Activated B cell treated with CpG ODN at 0.5 μM for 24 hours (primary cell): ENCODE results near the gene BCL7C. TPM values are rescaled to one million over a fixed set of nuclear protein-coding genes. Genes with fewer than 3 reads are reported as not detected.

Source experiments
- ATAC-seq: fragments of 200-7000 bp; cut with Tn5 transposase; one replicate; pipeline ENCODE4 v1.10.0; 2021; ENCODE audit warnings: low read depth, mild to moderate bottlenecking, moderate library complexity
- CTCF ChIA-PET: fragments of 350-600 bp; sonication (Branson Sonifier 250); formaldehyde crosslinking; loops from one replicate; lab custom pipeline; 2021; ENCODE audit warnings: antibody characterized with exemption; lab: Charles Lee
- POLR2A ChIA-PET: fragments of 350-600 bp; sonication (Branson Sonifier 250); formaldehyde crosslinking; loops from one replicate; lab custom pipeline; 2021; ENCODE audit warnings: antibody characterized with exemption; lab: Charles Lee
- DNase-seq: peaks from one replicate; pipeline ENCODE4 v3.0.0; 2022
- H3K27ac Mint-ChIP-seq: one replicate; pipeline ENCODE4 v1.8.0; 2020; ENCODE audit warnings: mixed read lengths
- H3K27me3 Mint-ChIP-seq: one replicate; pipeline ENCODE4 v1.8.0; 2021; ENCODE audit warnings: mixed read lengths
- H3K36me3 Mint-ChIP-seq: one replicate; pipeline ENCODE4 v1.8.0; 2021; ENCODE audit warnings: low read depth, mixed read lengths
- H3K4me1 Mint-ChIP-seq: one replicate; pipeline ENCODE4 v1.8.0; 2021; ENCODE audit warnings: mixed read lengths
- H3K4me3 Mint-ChIP-seq: one replicate; pipeline ENCODE4 v1.8.0; 2020; ENCODE audit warnings: mild to moderate bottlenecking, mixed read lengths
- H3K9me3 Mint-ChIP-seq: one replicate; pipeline ENCODE4 v1.8.0; 2020; ENCODE audit warnings: mixed read lengths
- CTCF ChIP-seq: fragments of 200-600 bp; IDR thresholded peaks from one replicate; pipeline ENCODE4 v1.8.0; 2022; ENCODE audit warnings: antibody characterized with exemption, mild to moderate bottlenecking
- intact Hi-C: fragments of 100-400 bp; cut with micrococcal nuclease; formaldehyde crosslinking; loops from one replicate; pipeline ENCODE4 v1.15.1; 2024
- total RNA-seq: library from RNA; stranded (reverse); gene quantifications from 2 replicates; pipeline ENCODE4 v1.2.3, GENCODE V29; 2022

Gene BCL7C
- total RNA-seq, 1 donor from 2014 or later: 32.2 TPM

- no peaks in the 10 kb centered on the region for H3K36me3 Mint-ChIP-seq
- no peaks in the 10 kb centered on the region for H3K9me3 Mint-ChIP-seq
- no peak for ATAC-seq
- no peak for TF ChIP-seq CTCF
- no peak for DNase-seq
- intact Hi-C loops: loop anchor here (1.0 to 10.0 kb wide), 7 partner anchors 30 to 1020 kb away; partner anchors contain the start of gene BCL7C
- no peaks in the 10 kb centered on the region for H3K27me3 Mint-ChIP-seq
- ChIA-PET POLR2A (interaction anchor here (0.7 to 3.2 kb wide), 12 partner anchors 30 to 336 kb away, joined by 3 to 48 read pairs (median 4); partner anchors contain the start of genes FBXL19 and FUS), CTCF (interaction anchor here (0.7 to 5.6 kb wide), 20 partner anchors 10 to 1025 kb away, joined by 3 to 96 read pairs (median 5); partner anchors contain the start of genes BCL7C, ZNF646 and ZNF668)
- peak overlapping the region; percentile 37 for H3K27ac Mint-ChIP-seq
- peaks cover 11% of the 10 kb centered on the region for H3K4me1 Mint-ChIP-seq
- no peak overlapping the region for H3K4me3 Mint-ChIP-seq
Observed at GRCh38 chr16:30844346-30844670, 49.6 kb downstream of the BCL7C start.

- Mint-ChIP-seq H3K36me3 (no peaks in the 10 kb centered on the region), H3K27ac (no peak overlapping the region), H3K9me3 (no peaks in the 10 kb centered on the region), H3K4me1 (peaks cover 11% of the 10 kb centered on the region), H3K27me3 (no peaks in the 10 kb centered on the region), H3K4me3 (no peak overlapping the region)
- intact Hi-C loops: loop anchor here (10.0 kb wide), 1 partner anchor 1021 kb away; no protein-coding TSS in a partner anchor
- ChIA-PET CTCF (interaction anchor here (1.7 to 5.6 kb wide), 8 partner anchors 27 to 1025 kb away, joined by 4 to 96 read pairs (median 18); no protein-coding TSS in a partner anchor), POLR2A (interaction anchor here (0.6 to 1.3 kb wide), 5 partner anchors 15 to 529 kb away, joined by 3 to 9 read pairs (median 3); partner anchors contain the start of gene FBXL19)
- ATAC-seq: no peak
- TF ChIP-seq CTCF: no peak
- no peak for DNase-seq
Observed at GRCh38 chr16:30843501-30843900, 50.4 kb downstream of the BCL7C start.

- intact Hi-C loops: loop anchor here (10.0 kb wide), 1 partner anchor 1022 kb away; no protein-coding TSS in a partner anchor
- no peak for TF ChIP-seq CTCF
- Mint-ChIP-seq H3K4me1 (peaks cover 11% of the 10 kb centered on the region), H3K36me3 (no peaks in the 10 kb centered on the region), H3K27ac (no peak overlapping the region), H3K27me3 (no peaks in the 10 kb centered on the region), H3K4me3 (no peak overlapping the region), H3K9me3 (no peaks in the 10 kb centered on the region)
- no peak for ATAC-seq
- ChIA-PET POLR2A (interaction anchor here (1.0 kb wide), 1 partner anchor 35 kb away, joined by 3 read pairs; no protein-coding TSS in a partner anchor), CTCF (interaction anchor here (3.9 to 5.6 kb wide), 2 partner anchors 28 to 99 kb away, joined by 17 to 40 read pairs; no protein-coding TSS in a partner anchor)
- no peak for DNase-seq
Observed at GRCh38 chr16:30842971-30843370, 50.9 kb downstream of the BCL7C start.

- intact Hi-C loops: loop anchor here (10.0 kb wide), 1 partner anchor 1023 kb away; no protein-coding TSS in a partner anchor
- DNase-seq (no peak), ATAC-seq (no peak)
- TF ChIP-seq CTCF: no peak
- no peak overlapping the region for H3K27ac Mint-ChIP-seq
- H3K4me1 Mint-ChIP-seq: peaks cover 11% of the 10 kb centered on the region
- CTCF ChIA-PET: interaction anchor here (1.1 kb wide), 1 partner anchor 61 kb away, joined by 4 read pairs; no protein-coding TSS in a partner anchor
- H3K9me3 Mint-ChIP-seq: no peaks in the 10 kb centered on the region
- H3K4me3 Mint-ChIP-seq: no peak overlapping the region
- POLR2A ChIA-PET: no interaction called here
- no peaks in the 10 kb centered on the region for H3K27me3 Mint-ChIP-seq
- H3K36me3 Mint-ChIP-seq: no peaks in the 10 kb centered on the region
Observed at GRCh38 chr16:30841332-30841731, 52.5 kb downstream of the BCL7C start.

- H3K27ac Mint-ChIP-seq: no peak overlapping the region
- ATAC-seq (no peak), DNase-seq (no peak)
- no peak overlapping the region for H3K4me3 Mint-ChIP-seq
- peaks cover 11% of the 10 kb centered on the region for H3K4me1 Mint-ChIP-seq
- TF ChIP-seq CTCF: no peak
- no peaks in the 10 kb centered on the region for H3K36me3 Mint-ChIP-seq
- CTCF ChIA-PET: interaction anchor here (1.1 kb wide), 1 partner anchor 62 kb away, joined by 4 read pairs; no protein-coding TSS in a partner anchor
- intact Hi-C loops: loop anchor here (10.0 kb wide), 1 partner anchor 1024 kb away; no protein-coding TSS in a partner anchor
- no peaks in the 10 kb centered on the region for H3K27me3 Mint-ChIP-seq
- no peaks in the 10 kb centered on the region for H3K9me3 Mint-ChIP-seq
- POLR2A ChIA-PET: no interaction called here
Observed at GRCh38 chr16:30840611-30841010, 53.3 kb downstream of the BCL7C start.
